Endodermal cell (in vitro differentiated cells): ENCODE measurements around the gene ALS2CL. TPM values are rescaled to one million over a fixed set of nuclear protein-coding genes. Genes with fewer than 3 reads are reported as not detected.

Experiments
- DNase-seq: peaks from one replicate; pipeline ENCODE4 v3.0.0-alpha.2; 2017
- H3K27ac ChIP-seq: 2 replicates; pipeline ENCODE4 v1.5.1; 2013; ENCODE audit warnings: mild to moderate bottlenecking, low read depth, low read length, moderate library complexity
- H3K27me3 ChIP-seq: 2 replicates; pipeline ENCODE4 v1.6.1; 2013; ENCODE audit warnings: mild to moderate bottlenecking, low read length, moderate library complexity; ENCODE audit not compliant: insufficient read depth, control insufficient read depth, poor library complexity, severe bottlenecking
- H3K36me3 ChIP-seq: 2 replicates; pipeline ENCODE4 v1.7.0; 2013; ENCODE audit warnings: mild to moderate bottlenecking, low read length, moderate library complexity; ENCODE audit not compliant: control insufficient read depth, insufficient read depth
- H3K4me1 ChIP-seq: one replicate; pipeline ENCODE4 v1.7.0; 2013; ENCODE audit warnings: low read length; ENCODE audit not compliant: control insufficient read depth, insufficient read depth
- H3K4me3 ChIP-seq: 2 replicates; pipeline ENCODE4 v1.5.1; 2013; ENCODE audit warnings: mild to moderate bottlenecking, low read length, moderate library complexity
- H3K9ac ChIP-seq: 2 replicates; pipeline ENCODE4 v1.6.1; 2013; ENCODE audit warnings: mild to moderate bottlenecking, low read length, moderate library complexity; ENCODE audit not compliant: poor library complexity, severe bottlenecking; ENCODE audit errors: extremely low read depth
- H3K9me3 ChIP-seq: 2 replicates; pipeline ENCODE4 v1.6.1; 2013; ENCODE audit warnings: mild to moderate bottlenecking, low read length, moderate library complexity; ENCODE audit not compliant: control insufficient read depth
- H3K27ac Mint-ChIP-seq: 2 replicates; pipeline ENCODE4 v1.8.0; 2020; ENCODE audit warnings: mixed read lengths
- H3K27me3 Mint-ChIP-seq: 2 replicates; pipeline ENCODE4 v1.8.0; 2021; ENCODE audit warnings: mild to moderate bottlenecking, mixed read lengths; ENCODE audit not compliant: insufficient read depth
- H3K36me3 Mint-ChIP-seq: 2 replicates; pipeline ENCODE4 v1.8.0; 2020; ENCODE audit warnings: low read depth, mixed read lengths
- H3K4me1 Mint-ChIP-seq: 2 replicates; pipeline ENCODE4 v1.8.0; 2020; ENCODE audit warnings: mixed read lengths
- H3K4me3 Mint-ChIP-seq: 2 replicates; pipeline ENCODE4 v1.8.0; 2020; ENCODE audit warnings: mild to moderate bottlenecking, moderate library complexity, mixed read lengths
- H3K9me3 Mint-ChIP-seq: 2 replicates; pipeline ENCODE4 v1.8.0; 2020; ENCODE audit warnings: mild to moderate bottlenecking, mixed read lengths
- CTCF ChIP-seq: fragments of 200-600 bp; sonication (generic); conservative IDR thresholded peaks from 2 replicates; pipeline ENCODE4 v1.5.0; 2021; ENCODE audit warnings: antibody characterized with exemption, mild to moderate bottlenecking
- WGBS, 2 experiments: methylation state at CpG; one replicate each; pipeline versions ENCODE4 v1.1.5 to v1.1.7; 2013; ENCODE audit warnings: missing lambda C conversion rate in 2 of 2, mixed read lengths in 1 of 2; ENCODE audit not compliant: insufficient coverage in 1 of 2, insufficient read length in 1 of 2; 5-methylcytosine and 5-hydroxymethylcytosine counted together
- total RNA-seq, 2 donors: library from RNA; stranded (reverse); fragmentation: NEBNext Ultra II Directional in 1 of 2; extraction: Animal tissue kit (Norgen Biotek cat#: 25700) in 1 of 2; gene quantifications; 2 replicates in 1 of 2; 3 replicates in 1 of 2; pipeline ENCODE4 v1.2.1, GENCODE V29; 2021

ALS2CL gene
- total RNA-seq, 2 donors from 2014 or later, result 8.9 to 20.8 TPM

DNA sequence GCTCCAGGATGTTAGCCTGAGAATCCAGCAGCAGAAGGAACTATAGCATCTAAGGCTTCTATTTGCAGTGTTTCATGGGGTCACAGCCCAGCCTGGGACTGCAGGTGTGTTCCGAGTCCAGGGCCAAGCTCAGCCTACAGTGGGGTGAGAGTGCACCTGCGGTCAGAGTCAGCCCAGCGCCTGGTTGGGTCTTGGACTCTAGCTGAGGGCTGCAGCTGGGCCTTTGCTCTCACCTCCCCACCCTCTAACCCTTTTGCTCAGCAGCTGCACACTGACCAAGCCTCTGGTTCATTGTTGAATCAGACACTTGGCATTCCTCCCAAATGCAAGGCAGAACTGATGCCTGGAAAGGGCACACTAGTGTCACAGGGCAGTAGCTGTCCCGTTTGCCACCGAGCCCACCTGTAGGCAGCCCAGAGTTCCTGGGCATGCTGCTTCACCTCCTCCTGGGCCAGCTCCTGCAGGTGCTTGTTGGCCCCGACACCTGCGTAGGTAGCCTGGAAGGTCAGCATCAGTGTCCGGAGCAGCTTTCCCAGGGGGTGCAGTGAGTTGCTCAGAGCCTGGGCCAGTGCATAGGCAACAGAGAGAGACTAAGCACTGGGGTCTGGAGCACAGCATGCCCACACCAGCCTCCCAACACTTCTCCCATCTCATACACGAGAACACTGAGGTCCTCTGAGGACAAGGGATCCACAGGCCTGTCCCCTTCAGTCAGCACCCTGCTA is 17.5 kb downstream of the ALS2CL start:
- Mint-ChIP-seq H3K36me3 (peaks cover 3% of the 10 kb centered on the region), H3K9me3 (no peaks in the 10 kb centered on the region)
- TF ChIP-seq CTCF, result no peak

DNA sequence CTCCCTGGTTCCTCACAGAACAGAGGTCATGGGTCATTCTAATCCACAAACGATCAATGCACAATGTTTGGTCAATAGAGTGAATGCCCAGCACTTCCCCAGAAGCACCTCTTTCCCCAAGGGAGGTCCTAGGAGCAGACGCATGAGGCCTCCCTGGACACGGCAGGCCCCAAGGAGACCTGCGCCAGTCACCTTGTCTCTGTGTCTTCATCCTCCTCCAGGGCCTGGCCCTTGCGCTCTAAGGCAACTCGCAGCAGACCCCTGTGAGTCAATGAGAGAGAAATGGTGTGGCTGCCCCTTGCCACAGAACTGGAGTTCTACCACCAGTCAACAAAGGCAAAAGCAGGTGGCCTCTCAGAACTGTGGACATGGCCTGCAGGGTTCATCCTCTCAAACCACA is 18.1 kb downstream of the ALS2CL start:
- Mint-ChIP-seq H3K4me1 (no peaks in the 10 kb centered on the region), H3K27ac (no peak overlapping the region), H3K36me3 (peaks cover 3% of the 10 kb centered on the region), H3K4me3 (no peak overlapping the region), H3K27me3 (no peaks in the 10 kb centered on the region), H3K9me3 (no peaks in the 10 kb centered on the region)
- Histone ChIP-seq H3K9ac (no peak overlapping the region), H3K27ac (no peak overlapping the region), H3K4me3 (no peak overlapping the region), H3K4me1 (no peaks in the 10 kb centered on the region), H3K36me3 (no peaks in the 10 kb centered on the region), H3K27me3 (no peaks in the 10 kb centered on the region), H3K9me3 (no peaks in the 10 kb centered on the region)
- 85 to 90% methylated on average over 6 of the region's 6 CpGs for WGBS, 2 experiments
- peak; percentile 32 for DNase-seq
- TF ChIP-seq CTCF, result no peak

More for the DNA sequence above, 17.5 kb downstream of the ALS2CL start:
- Mint-ChIP-seq H3K27me3 (no peaks in the 10 kb centered on the region), H3K4me3 (no peak overlapping the region), H3K27ac (no peak overlapping the region), H3K4me1 (no peaks in the 10 kb centered on the region)
- Histone ChIP-seq H3K27me3 (no peaks in the 10 kb centered on the region), H3K4me1 (no peaks in the 10 kb centered on the region), H3K27ac (no peak overlapping the region), H3K9ac (no peak overlapping the region), H3K9me3 (no peaks in the 10 kb centered on the region), H3K36me3 (no peaks in the 10 kb centered on the region), H3K4me3 (no peak overlapping the region)
- no peak for DNase-seq
- WGBS, 2 experiments, result 93 to 98% methylated on average over 5 to 9 of the region's 9 CpGs

DNA sequence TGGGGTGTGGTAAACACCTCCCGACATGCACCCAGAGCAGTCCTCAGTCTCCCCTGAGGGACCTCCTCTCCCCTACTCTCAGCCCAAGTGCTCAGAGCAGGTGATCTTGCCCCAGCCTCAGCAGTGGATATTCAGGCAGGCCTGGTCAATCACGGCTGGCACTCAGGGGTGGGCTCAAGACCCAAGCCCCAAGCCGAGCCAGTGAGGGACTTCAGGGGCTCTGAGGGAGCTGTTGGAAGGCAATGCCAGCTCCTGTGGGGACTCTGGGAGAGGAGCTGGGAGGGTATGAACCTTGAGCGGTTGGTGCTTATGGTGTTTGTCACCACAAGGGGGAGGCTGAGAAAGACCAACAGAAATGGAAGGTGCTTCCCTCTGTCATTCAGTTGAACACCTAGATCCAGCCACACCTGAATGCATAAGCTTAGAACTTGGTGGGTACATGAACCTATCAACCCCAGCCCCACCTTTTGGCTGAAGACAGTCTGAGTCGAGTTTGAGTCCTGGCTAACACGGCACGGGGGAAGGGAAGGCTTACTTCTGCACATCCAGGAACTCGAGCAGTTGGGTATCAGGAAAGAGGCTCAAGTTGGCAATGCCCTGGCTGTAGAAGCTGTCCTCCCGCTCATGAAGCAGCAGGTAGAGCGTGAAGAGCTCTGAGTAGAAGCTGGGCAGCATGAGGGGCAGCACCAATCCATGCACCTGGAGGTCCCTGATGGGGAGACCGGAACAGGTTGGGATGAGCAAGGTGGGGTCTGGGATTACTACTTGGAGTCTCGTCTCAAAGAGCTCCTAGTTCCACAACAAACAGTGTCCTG is 19.2 kb downstream of the ALS2CL start:
- no peaks in the 10 kb centered on the region for H3K27me3 Mint-ChIP-seq
- peaks cover 3% of the 10 kb centered on the region for H3K36me3 Mint-ChIP-seq
- WGBS, 2 experiments, result 91 to 94% methylated on average over 11 to 12 of the region's 12 CpGs
- no peak overlapping the region for H3K27ac ChIP-seq
- no peaks in the 10 kb centered on the region for H3K4me1 Mint-ChIP-seq
- H3K4me3 Mint-ChIP-seq, result no peak overlapping the region
- H3K4me3 ChIP-seq, result no peak overlapping the region
- no peaks in the 10 kb centered on the region for H3K27me3 ChIP-seq
- H3K9me3 Mint-ChIP-seq, result no peaks in the 10 kb centered on the region
- H3K27ac Mint-ChIP-seq, result no peak overlapping the region
- DNase-seq, result peak; percentile 64
- H3K36me3 ChIP-seq, result no peaks in the 10 kb centered on the region
- TF ChIP-seq CTCF, result peak; percentile 62
- H3K4me1 ChIP-seq, result no peaks in the 10 kb centered on the region
- no peaks in the 10 kb centered on the region for H3K9me3 ChIP-seq
- no peak overlapping the region for H3K9ac ChIP-seq
